ENCODE data around the gene PCNX3.

- TF ChIP-seq, protein P1, sequence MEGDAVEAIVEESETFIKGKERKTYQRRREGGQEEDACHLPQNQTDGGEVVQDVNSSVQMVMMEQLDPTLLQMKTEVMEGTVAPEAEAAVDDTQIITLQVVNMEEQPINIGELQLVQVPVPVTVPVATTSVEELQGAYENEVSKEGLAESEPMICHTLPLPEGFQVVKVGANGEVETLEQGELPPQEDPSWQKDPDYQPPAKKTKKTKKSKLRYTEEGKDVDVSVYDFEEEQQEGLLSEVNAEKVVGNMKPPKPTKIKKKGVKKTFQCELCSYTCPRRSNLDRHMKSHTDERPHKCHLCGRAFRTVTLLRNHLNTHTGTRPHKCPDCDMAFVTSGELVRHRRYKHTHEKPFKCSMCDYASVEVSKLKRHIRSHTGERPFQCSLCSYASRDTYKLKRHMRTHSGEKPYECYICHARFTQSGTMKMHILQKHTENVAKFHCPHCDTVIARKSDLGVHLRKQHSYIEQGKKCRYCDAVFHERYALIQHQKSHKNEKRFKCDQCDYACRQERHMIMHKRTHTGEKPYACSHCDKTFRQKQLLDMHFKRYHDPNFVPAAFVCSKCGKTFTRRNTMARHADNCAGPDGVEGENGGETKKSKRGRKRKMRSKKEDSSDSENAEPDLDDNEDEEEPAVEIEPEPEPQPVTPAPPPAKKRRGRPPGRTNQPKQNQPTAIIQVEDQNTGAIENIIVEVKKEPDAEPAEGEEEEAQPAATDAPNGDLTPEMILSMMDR (IDR thresholded peaks at IDR 0.05), result no peak
- TF ChIP-seq POLR2AphosphoS5 (IDR thresholded peaks at IDR 0.05) (no peak), POLR2A (IDR thresholded peaks at IDR 0.05) (no peak)
Observed at GRCh38 chr11:65643971-65644370, 28.4 kb downstream of the PCNX3 start.
